Esophagus muscularis mucosa (tissue), 4 donors: Measurements from ENCODE around the gene CXCR1.

Source experiments
- EP300 ChIP-seq: sonication (generic); formaldehyde crosslinking; IDR thresholded peaks from one replicate; pipeline ENCODE4 v1.6.1; 2017; ENCODE audit warnings: antibody characterized with exemption
- POLR2A ChIP-seq: fragments of 450-650 bp; IDR thresholded peaks from one replicate; pipeline ENCODE4 v1.6.1; 2017; ENCODE audit warnings: antibody characterized with exemption, moderate library complexity, mild to moderate bottlenecking, low read depth
- POLR2AphosphoS5 ChIP-seq, 2 donors: sonication (generic); formaldehyde crosslinking; IDR thresholded peaks; one replicate each; pipeline ENCODE4 v1.6.1; 2017; ENCODE audit warnings: antibody characterized with exemption in 2 of 2
- TF ChIP-seq, protein P1 (sequence below), 3 experiments: fragments of 200-600 bp in 2 of 3; fragments of 450-650 bp in 1 of 3; sonication (generic) in 2 of 3; IDR thresholded peaks; one replicate each; pipeline ENCODE4 v1.5.1; 2017 to 2019; ENCODE audit warnings: antibody characterized with exemption in 3 of 3, mild to moderate bottlenecking in 2 of 3, moderate library complexity in 1 of 3

DNA sequence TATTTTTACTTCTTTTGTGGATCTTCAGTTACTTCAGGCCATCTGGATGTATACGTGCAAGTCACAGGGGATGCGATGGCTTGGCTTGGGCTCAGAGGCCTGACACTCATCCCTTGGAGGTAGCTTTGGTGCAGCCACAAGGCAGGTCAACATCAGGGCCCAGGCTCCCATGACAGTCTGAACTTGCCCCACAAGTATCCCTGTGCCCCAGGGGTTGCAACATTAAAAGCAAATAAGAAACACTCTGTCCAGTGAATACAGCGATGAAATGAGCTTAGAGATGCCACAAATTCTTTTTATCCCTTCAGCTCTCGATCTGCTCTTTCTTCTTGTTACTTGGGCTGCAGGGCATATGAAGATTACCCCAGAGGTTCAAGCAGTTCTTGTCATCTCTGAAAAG, 13.0 kb upstream of the CXCR1 start:
- TF ChIP-seq, protein P1, sequence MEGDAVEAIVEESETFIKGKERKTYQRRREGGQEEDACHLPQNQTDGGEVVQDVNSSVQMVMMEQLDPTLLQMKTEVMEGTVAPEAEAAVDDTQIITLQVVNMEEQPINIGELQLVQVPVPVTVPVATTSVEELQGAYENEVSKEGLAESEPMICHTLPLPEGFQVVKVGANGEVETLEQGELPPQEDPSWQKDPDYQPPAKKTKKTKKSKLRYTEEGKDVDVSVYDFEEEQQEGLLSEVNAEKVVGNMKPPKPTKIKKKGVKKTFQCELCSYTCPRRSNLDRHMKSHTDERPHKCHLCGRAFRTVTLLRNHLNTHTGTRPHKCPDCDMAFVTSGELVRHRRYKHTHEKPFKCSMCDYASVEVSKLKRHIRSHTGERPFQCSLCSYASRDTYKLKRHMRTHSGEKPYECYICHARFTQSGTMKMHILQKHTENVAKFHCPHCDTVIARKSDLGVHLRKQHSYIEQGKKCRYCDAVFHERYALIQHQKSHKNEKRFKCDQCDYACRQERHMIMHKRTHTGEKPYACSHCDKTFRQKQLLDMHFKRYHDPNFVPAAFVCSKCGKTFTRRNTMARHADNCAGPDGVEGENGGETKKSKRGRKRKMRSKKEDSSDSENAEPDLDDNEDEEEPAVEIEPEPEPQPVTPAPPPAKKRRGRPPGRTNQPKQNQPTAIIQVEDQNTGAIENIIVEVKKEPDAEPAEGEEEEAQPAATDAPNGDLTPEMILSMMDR (IDR thresholded peaks at IDR 0.05), result no peak
- no peak for TF ChIP-seq POLR2A
- TF ChIP-seq EP300, result no peak
- TF ChIP-seq POLR2AphosphoS5 (IDR thresholded peaks at IDR 0.05), result no peak
